SK-N-SH (cell line): ENCODE results near the gene HPS6. TPM values are rescaled to one million over a fixed set of nuclear protein-coding genes. Genes with fewer than 3 reads are reported as not detected.

Source experiments
- CTCF ChIA-PET: fragments of 300-600, 350-600 bp; formaldehyde crosslinking; extraction: SDS; loops from one replicate; lab custom pipeline; 2021; lab: Yijun Ruan, JAX
- POLR2A ChIA-PET: fragments of 350-600 bp; sonication (Branson Sonifier 250); formaldehyde crosslinking; extraction: SDS; loops from one replicate; lab custom pipeline; 2020; ENCODE audit warnings: antibody characterized with exemption, inconsistent platforms; lab: Yijun Ruan, JAX
- DNase-seq: peaks from one replicate; pipeline ENCODE4 v3.0.0; 2012
- H2AFZ ChIP-seq: fragments of 200-600 bp; sonication (generic); 2 replicates; pipeline ENCODE4 v1.8.1; 2016; ENCODE audit warnings: antibody characterized with exemption, mild to moderate bottlenecking, low read depth
- H3F3A ChIP-seq: fragments of 200-600 bp; sonication (generic); replicated peaks from 2 replicates; pipeline ENCODE3; 2016; ENCODE audit warnings: antibody characterized with exemption, mild to moderate bottlenecking; ENCODE audit not compliant: insufficient read depth
- H3K27ac ChIP-seq, 2 experiments: fragments of 200-500 bp in 1 of 2; fragments of 200-600 bp in 1 of 2; sonication (Bioruptor generic) in 1 of 2; sonication (generic), shearing (Covaris generic) in 1 of 2; 2 replicates each; pipeline versions ENCODE4 v1.5.1 to v1.6.1; 2014 to 2016; ENCODE audit warnings: low read depth in 2 of 2, inconsistent platforms in 1 of 2, low read length in 1 of 2, mild to moderate bottlenecking in 1 of 2, mixed read lengths in 1 of 2
- H3K27me3 ChIP-seq: fragments of 200-600 bp; sonication (generic), shearing (Covaris generic); 2 replicates; pipeline ENCODE4 v1.6.1; 2016; ENCODE audit warnings: mixed run types; ENCODE audit not compliant: insufficient read depth
- H3K36me3 ChIP-seq, 2 experiments: fragments of 200-500 bp in 1 of 2; fragments of 200-600 bp in 1 of 2; sonication (Bioruptor generic) in 1 of 2; sonication (generic) in 1 of 2; replicated peaks in 1 of 2; 2 replicates each; pipeline versions ENCODE3 to v1.5.1; 2014 to 2016; ENCODE audit warnings: low read length in 1 of 2, mild to moderate bottlenecking in 1 of 2; ENCODE audit not compliant: insufficient read depth in 2 of 2, control insufficient read depth in 1 of 2
- H3K4me1 ChIP-seq, 2 experiments: fragments of 200-500 bp in 1 of 2; fragments of 200-600 bp in 1 of 2; sonication (Bioruptor generic) in 1 of 2; sonication (generic), shearing (Covaris generic) in 1 of 2; 2 replicates each; pipeline versions ENCODE4 v1.5.1 to v1.6.1; 2014 to 2016; ENCODE audit warnings: low read depth in 1 of 2, low read length in 1 of 2, mixed run types in 1 of 2; ENCODE audit not compliant: insufficient read depth in 2 of 2, control insufficient read depth in 1 of 2
- H3K4me2 ChIP-seq: fragments of 200-600 bp; sonication (generic), shearing (Covaris generic); 2 replicates; pipeline ENCODE4 v1.6.1; 2017; ENCODE audit warnings: mixed run types
- H3K4me3 ChIP-seq, 2 experiments: fragments of 200-500 bp in 1 of 2; fragments of 200-600 bp in 1 of 2; sonication (Bioruptor generic) in 1 of 2; sonication (generic), shearing (Covaris generic) in 1 of 2; 2 replicates each; pipeline versions ENCODE4 v1.5.1 to v1.8.1; 2014 to 2016; ENCODE audit warnings: low read depth in 2 of 2, inconsistent platforms in 1 of 2, low read length in 1 of 2, mild to moderate bottlenecking in 1 of 2, mixed read lengths in 1 of 2, moderate library complexity in 1 of 2
- H3K79me2 ChIP-seq: fragments of 200-600 bp; sonication (generic); 2 replicates; pipeline ENCODE4 v1.8.1; 2017; ENCODE audit warnings: mild to moderate bottlenecking; ENCODE audit not compliant: insufficient read depth
- H3K9ac ChIP-seq: fragments of 200-600 bp; sonication (generic); 2 replicates; pipeline ENCODE4 v1.6.1; 2017; ENCODE audit warnings: mixed run types
- H3K9me2 ChIP-seq: fragments of 200-600 bp; sonication (generic); 2 replicates; pipeline ENCODE4 v1.6.1; 2017; ENCODE audit warnings: mixed run types
- H3K9me3 ChIP-seq: fragments of 200-600 bp; sonication (generic); 2 replicates; pipeline ENCODE4 v1.6.1; 2017; ENCODE audit warnings: mixed run types, mild to moderate bottlenecking, moderate library complexity
- H4K20me1 ChIP-seq: fragments of 200-600 bp; sonication (generic); 2 replicates; pipeline ENCODE4 v1.6.1; 2017; ENCODE audit warnings: mild to moderate bottlenecking, mixed run types; ENCODE audit not compliant: insufficient read depth
- CHD2 ChIP-seq: fragments of 150-350 bp; IDR thresholded peaks from 2 replicates; pipeline ENCODE4 v1.6.1; 2018; ENCODE audit warnings: low read length; ENCODE audit not compliant: partially characterized antibody
- ELF1 ChIP-seq: IDR thresholded peaks from 2 replicates; pipeline ENCODE4 v1.4.0; 2012
- EZH2phosphoT487 ChIP-seq: fragments of 200-600 bp; sonication (generic); IDR thresholded peaks from 2 replicates; pipeline ENCODE4 v1.6.1; 2017; ENCODE audit warnings: low read depth, mixed run types, mild to moderate bottlenecking, antibody characterized with exemption, moderate library complexity, borderline replicate concordance
- FOSL2 ChIP-seq: IDR thresholded peaks from 2 replicates; pipeline ENCODE4 v1.4.0; 2012; ENCODE audit warnings: low read depth, mild to moderate bottlenecking, moderate library complexity, borderline replicate concordance
- FOXJ3 ChIP-seq: sonication (generic); formaldehyde crosslinking; IDR thresholded peaks from 2 replicates; pipeline ENCODE4 v1.5.1; 2020; ENCODE audit warnings: mild to moderate bottlenecking, missing genetic modification reagents
- FOXM1 ChIP-seq: IDR thresholded peaks from 2 replicates; pipeline ENCODE4 v1.4.0; 2012; ENCODE audit warnings: low read depth, mild to moderate bottlenecking
- GABPA ChIP-seq: IDR thresholded peaks from 2 replicates; pipeline ENCODE4 v1.4.0; 2012; ENCODE audit warnings: low read depth, mild to moderate bottlenecking
- JUND ChIP-seq: IDR thresholded peaks from 2 replicates; pipeline ENCODE4 v1.4.0; 2012
- MEF2A ChIP-seq: IDR thresholded peaks from 2 replicates; pipeline ENCODE4 v1.4.0; 2012; ENCODE audit warnings: low read depth, borderline replicate concordance
- NRF1 ChIP-seq: IDR thresholded peaks from 2 replicates; pipeline ENCODE4 v1.6.1; 2012; ENCODE audit warnings: low read depth, mild to moderate bottlenecking, low read length
- RAD21 ChIP-seq: IDR thresholded peaks from 2 replicates; pipeline ENCODE4 v1.6.1; 2012; ENCODE audit warnings: mild to moderate bottlenecking, low read length
- RCOR1 ChIP-seq: fragments of 150-350 bp; IDR thresholded peaks from 2 replicates; pipeline ENCODE4 v1.6.1; 2017; ENCODE audit warnings: antibody characterized with exemption, low read length
- RFX5 ChIP-seq: IDR thresholded peaks from 2 replicates; pipeline ENCODE4 v1.6.1; 2012; ENCODE audit warnings: mild to moderate bottlenecking, improper control_type of control experiment, low read length
- RXRA ChIP-seq: IDR thresholded peaks from 2 replicates; pipeline ENCODE4 v1.4.0; 2012; ENCODE audit warnings: low read depth, mild to moderate bottlenecking, borderline replicate concordance
- SIN3A ChIP-seq: IDR thresholded peaks from 2 replicates; pipeline ENCODE4 v1.6.1; 2012; ENCODE audit warnings: low read depth, mild to moderate bottlenecking, low read length, moderate library complexity, borderline replicate concordance
- SMC3 ChIP-seq: IDR thresholded peaks from 2 replicates; pipeline ENCODE4 v1.6.1; 2012; ENCODE audit warnings: low read depth, low read length, improper control_type of control experiment
- TAF1 ChIP-seq: IDR thresholded peaks from 2 replicates; pipeline ENCODE4 v1.6.1; 2012; ENCODE audit warnings: low read depth, mild to moderate bottlenecking, low read length, moderate library complexity, borderline replicate concordance
- TCF12 ChIP-seq: IDR thresholded peaks from 2 replicates; pipeline ENCODE4 v1.4.0; 2012
- YY1 ChIP-seq: IDR thresholded peaks from 2 replicates; pipeline ENCODE4 v1.4.0; 2012; ENCODE audit warnings: low read depth, mild to moderate bottlenecking
- WGBS: methylation state at CpG from one replicate; pipeline ENCODE4 v1.1.6; 2017; ENCODE audit warnings: low lambda C conversion rate; 5-methylcytosine and 5-hydroxymethylcytosine counted together
- polyA plus RNA-seq, 3 experiments: library from polyadenylated mRNA; depleted of rRNA; stranded (reverse); fragments of >200 nt; gene quantifications; 2 replicates each; pipeline ENCODE4 v1.2.3, GENCODE V29; 2012
- TF ChIP-seq, protein P1 (sequence below): IDR thresholded peaks from 2 replicates; pipeline ENCODE4 v1.4.0; 2012; ENCODE audit warnings: low read depth, borderline replicate concordance
- TF ChIP-seq, protein P2 (sequence below): IDR thresholded peaks from 2 replicates; pipeline ENCODE4 v1.4.0; 2012; ENCODE audit warnings: low read depth
- TF ChIP-seq, protein P3 (sequence below): fragments of 150-350 bp; IDR thresholded peaks from 2 replicates; pipeline ENCODE4 v1.6.1; 2016; ENCODE audit warnings: mild to moderate bottlenecking, low read depth, low read length
- TF ChIP-seq, protein P4 (sequence below): IDR thresholded peaks from 2 replicates; pipeline ENCODE4 v1.4.0; 2012; ENCODE audit warnings: low read depth, borderline replicate concordance
- TF ChIP-seq, protein P5 (sequence below): IDR thresholded peaks from 2 replicates; pipeline ENCODE4 v1.6.1; 2012; ENCODE audit warnings: mild to moderate bottlenecking, low read depth, low read length, moderate library complexity
- TF ChIP-seq, protein P6 (sequence below): IDR thresholded peaks from 2 replicates; pipeline ENCODE4; 2012

Gene HPS6
- polyA plus RNA-seq (2012; rRNA removed): 7.3 and 7.8 TPM in 2 replicates
- polyA plus RNA-seq (2012; cell fraction: cytosol; rRNA removed): 4.0 and 6.5 TPM in 2 replicates
- polyA plus RNA-seq (2012; cell fraction: nucleus; rRNA removed): 5.2 and 5.8 TPM in 2 replicates

DNA sequence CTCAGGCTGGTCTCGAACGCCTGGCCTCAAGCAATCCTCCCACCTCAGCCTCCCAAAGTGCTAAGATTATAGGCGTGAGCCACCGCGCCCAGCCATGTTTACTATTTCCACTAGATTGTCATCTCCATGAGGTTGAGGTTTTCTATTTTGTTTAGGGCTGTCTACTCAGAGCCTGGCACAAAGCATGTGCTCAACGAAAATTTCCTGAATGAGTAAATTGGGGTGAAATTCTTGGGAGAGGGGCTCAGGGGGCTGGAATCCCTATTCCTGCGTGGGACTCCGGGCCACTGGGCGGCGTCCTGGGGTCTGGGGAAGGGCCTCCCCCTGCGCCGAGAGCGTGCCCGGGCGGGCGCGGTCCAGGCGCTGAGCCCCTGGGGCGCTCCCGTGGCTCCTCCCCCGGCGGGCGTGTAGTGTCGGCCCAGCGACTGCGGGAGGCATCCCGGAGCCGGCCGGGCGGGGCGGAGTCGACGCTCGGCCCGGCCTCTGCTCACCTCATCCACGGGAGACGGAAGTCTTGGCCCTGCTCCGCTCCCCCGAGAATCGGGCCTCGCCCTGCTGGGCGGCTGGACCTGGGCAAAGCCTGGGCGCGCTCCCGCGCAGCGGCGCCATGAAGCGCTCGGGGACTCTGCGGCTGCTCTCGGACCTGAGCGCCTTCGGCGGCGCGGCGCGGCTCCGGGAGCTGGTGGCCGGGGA is at the start of gene HPS6:
Gene HPS6, plus strand, starts transcription at position 482 of the 693 bp plus-strand sequence. Its CDS starts 126 bp downstream, at position 608.
- Histone ChIP-seq H3K9ac (peak within 1 kb of the TSS; percentile 96), H3K9me3 (no peaks in the 10 kb centered on the region), H2AFZ (peak within 1 kb of the TSS; percentile 91), H3K36me3 (peaks cover 4 to 23% of the 10 kb centered on the region in 2 experiments), H3K79me2 (peaks cover 40% of the 10 kb centered on the region), H3K4me3 (peak within 1 kb of the TSS; percentile 78 to 92), H4K20me1 (peaks cover 19% of the 10 kb centered on the region), H3K4me1 (peaks cover 8 to 12% of the 10 kb centered on the region in 2 experiments; a peak in 3 of 4 replicates), H3F3A (peaks cover 12% of the 10 kb centered on the region), H3K27me3 (no peaks in the 10 kb centered on the region), H3K27ac (peak within 1 kb of the TSS; percentile 74), H3K4me2 (peak within 1 kb of the TSS; percentile 98), H3K9me2 (no peaks in the 10 kb centered on the region)
- DNase-seq: peak; percentile 98
- ChIA-PET CTCF (interaction anchor here (0.9 to 5.4 kb wide), 8 partner anchors 9 to 224 kb away, joined by 3 to 25 read pairs (median 5); partner anchors contain the start of gene ARMH3), POLR2A (interaction anchor here (1.0 kb wide), 1 partner anchor 8 kb away, joined by 3 read pairs; no protein-coding TSS in a partner anchor)
- 16% methylated on average over 9 of the region's 61 CpGs for WGBS
- TF ChIP-seq FOXJ3 (CRISPR knock-in tag): no peak
- no peak for TF ChIP-seq RFX5
- no peak for TF ChIP-seq FOXM1
- TF ChIP-seq, protein P1, sequence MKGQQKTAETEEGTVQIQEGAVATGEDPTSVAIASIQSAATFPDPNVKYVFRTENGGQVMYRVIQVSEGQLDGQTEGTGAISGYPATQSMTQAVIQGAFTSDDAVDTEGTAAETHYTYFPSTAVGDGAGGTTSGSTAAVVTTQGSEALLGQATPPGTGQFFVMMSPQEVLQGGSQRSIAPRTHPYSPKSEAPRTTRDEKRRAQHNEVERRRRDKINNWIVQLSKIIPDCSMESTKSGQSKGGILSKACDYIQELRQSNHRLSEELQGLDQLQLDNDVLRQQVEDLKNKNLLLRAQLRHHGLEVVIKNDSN: no peak
- TF ChIP-seq, protein P2, sequence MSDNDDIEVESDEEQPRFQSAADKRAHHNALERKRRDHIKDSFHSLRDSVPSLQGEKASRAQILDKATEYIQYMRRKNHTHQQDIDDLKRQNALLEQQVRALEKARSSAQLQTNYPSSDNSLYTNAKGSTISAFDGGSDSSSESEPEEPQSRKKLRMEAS: peak; percentile 50; the same call in 1 of the 2 replicates
- no peak for TF ChIP-seq FOSL2
- TF ChIP-seq, protein P3, sequence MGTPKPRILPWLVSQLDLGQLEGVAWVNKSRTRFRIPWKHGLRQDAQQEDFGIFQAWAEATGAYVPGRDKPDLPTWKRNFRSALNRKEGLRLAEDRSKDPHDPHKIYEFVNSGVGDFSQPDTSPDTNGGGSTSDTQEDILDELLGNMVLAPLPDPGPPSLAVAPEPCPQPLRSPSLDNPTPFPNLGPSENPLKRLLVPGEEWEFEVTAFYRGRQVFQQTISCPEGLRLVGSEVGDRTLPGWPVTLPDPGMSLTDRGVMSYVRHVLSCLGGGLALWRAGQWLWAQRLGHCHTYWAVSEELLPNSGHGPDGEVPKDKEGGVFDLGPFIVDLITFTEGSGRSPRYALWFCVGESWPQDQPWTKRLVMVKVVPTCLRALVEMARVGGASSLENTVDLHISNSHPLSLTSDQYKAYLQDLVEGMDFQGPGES: no peak
- TF ChIP-seq NRF1: peak; percentile 41
- TF ChIP-seq ELF1: peak; percentile 93
- peak; percentile 19 for TF ChIP-seq RAD21
- TF ChIP-seq CHD2: peak; percentile 40
- TF ChIP-seq, protein P4, sequence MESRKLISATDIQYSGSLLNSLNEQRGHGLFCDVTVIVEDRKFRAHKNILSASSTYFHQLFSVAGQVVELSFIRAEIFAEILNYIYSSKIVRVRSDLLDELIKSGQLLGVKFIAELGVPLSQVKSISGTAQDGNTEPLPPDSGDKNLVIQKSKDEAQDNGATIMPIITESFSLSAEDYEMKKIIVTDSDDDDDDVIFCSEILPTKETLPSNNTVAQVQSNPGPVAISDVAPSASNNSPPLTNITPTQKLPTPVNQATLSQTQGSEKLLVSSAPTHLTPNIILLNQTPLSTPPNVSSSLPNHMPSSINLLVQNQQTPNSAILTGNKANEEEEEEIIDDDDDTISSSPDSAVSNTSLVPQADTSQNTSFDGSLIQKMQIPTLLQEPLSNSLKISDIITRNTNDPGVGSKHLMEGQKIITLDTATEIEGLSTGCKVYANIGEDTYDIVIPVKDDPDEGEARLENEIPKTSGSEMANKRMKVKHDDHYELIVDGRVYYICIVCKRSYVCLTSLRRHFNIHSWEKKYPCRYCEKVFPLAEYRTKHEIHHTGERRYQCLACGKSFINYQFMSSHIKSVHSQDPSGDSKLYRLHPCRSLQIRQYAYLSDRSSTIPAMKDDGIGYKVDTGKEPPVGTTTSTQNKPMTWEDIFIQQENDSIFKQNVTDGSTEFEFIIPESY: no peak
- peak; percentile 21; the same call in 1 of the 2 replicates for TF ChIP-seq TCF12
- TF ChIP-seq YY1: peak; percentile 30; the same call in 1 of the 2 replicates
- TF ChIP-seq MEF2A: no peak
- no peak for TF ChIP-seq JUND
- peak; percentile 64; the same call in 1 of the 2 replicates for TF ChIP-seq TAF1
- no peak for TF ChIP-seq SIN3A
- TF ChIP-seq, protein P5, sequence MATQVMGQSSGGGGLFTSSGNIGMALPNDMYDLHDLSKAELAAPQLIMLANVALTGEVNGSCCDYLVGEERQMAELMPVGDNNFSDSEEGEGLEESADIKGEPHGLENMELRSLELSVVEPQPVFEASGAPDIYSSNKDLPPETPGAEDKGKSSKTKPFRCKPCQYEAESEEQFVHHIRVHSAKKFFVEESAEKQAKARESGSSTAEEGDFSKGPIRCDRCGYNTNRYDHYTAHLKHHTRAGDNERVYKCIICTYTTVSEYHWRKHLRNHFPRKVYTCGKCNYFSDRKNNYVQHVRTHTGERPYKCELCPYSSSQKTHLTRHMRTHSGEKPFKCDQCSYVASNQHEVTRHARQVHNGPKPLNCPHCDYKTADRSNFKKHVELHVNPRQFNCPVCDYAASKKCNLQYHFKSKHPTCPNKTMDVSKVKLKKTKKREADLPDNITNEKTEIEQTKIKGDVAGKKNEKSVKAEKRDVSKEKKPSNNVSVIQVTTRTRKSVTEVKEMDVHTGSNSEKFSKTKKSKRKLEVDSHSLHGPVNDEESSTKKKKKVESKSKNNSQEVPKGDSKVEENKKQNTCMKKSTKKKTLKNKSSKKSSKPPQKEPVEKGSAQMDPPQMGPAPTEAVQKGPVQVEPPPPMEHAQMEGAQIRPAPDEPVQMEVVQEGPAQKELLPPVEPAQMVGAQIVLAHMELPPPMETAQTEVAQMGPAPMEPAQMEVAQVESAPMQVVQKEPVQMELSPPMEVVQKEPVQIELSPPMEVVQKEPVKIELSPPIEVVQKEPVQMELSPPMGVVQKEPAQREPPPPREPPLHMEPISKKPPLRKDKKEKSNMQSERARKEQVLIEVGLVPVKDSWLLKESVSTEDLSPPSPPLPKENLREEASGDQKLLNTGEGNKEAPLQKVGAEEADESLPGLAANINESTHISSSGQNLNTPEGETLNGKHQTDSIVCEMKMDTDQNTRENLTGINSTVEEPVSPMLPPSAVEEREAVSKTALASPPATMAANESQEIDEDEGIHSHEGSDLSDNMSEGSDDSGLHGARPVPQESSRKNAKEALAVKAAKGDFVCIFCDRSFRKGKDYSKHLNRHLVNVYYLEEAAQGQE: no peak; the same call in 1 of the 2 replicates
- TF ChIP-seq GABPA: peak; percentile 64
- TF ChIP-seq, protein P6, sequence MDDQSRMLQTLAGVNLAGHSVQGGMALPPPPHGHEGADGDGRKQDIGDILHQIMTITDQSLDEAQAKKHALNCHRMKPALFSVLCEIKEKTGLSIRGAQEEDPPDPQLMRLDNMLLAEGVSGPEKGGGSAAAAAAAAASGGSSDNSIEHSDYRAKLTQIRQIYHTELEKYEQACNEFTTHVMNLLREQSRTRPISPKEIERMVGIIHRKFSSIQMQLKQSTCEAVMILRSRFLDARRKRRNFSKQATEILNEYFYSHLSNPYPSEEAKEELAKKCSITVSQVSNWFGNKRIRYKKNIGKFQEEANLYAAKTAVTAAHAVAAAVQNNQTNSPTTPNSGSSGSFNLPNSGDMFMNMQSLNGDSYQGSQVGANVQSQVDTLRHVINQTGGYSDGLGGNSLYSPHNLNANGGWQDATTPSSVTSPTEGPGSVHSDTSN: no peak
- no peak for TF ChIP-seq RXRA
- TF ChIP-seq RCOR1: no peak
- TF ChIP-seq SMC3: no peak
- no peak for TF ChIP-seq EZH2phosphoT487
